ENCODE data around the gene AXL.

AXL gene

DNA sequence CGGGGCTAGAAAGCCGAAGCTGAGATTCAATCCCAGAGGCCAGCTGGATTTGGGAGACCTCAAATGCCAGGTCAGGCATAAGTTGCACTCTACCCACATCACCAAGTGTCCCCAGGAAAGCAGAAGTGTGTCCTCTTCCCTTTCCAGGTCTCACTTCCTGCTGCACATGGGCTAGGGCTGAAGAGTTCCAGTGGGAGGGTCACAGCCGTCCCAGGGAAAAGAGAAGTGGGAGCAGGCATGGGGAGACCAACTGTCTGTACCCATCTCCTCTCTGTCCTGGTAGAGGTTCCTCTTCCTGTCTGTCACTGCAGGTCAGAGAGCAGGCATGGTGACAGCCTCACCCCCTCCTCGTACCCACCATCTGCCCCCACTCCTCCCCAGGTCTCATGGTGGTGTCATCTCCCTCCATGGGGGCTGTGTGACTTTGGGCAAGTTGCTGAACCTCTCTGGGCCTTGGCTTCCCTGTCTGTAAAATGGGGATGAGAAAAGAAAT lies 14.8 kb downstream of the AXL start:
- DNase-seq (ENCODE audit: extremely low read depth in 1 of 2, low read depth in 1 of 2) = no peak

- no peak for DNase-seq (ENCODE audit: extremely low read depth in 1 of 2, low read depth in 1 of 2)
Observed at GRCh38 chr19:41234512-41235168, 15.6 kb downstream of the AXL start.

- no peak for DNase-seq (ENCODE audit: extremely low read depth in 1 of 2, low read depth in 1 of 2)
Observed at GRCh38 chr19:41235480-41235879, 16.5 kb downstream of the AXL start.

DNA sequence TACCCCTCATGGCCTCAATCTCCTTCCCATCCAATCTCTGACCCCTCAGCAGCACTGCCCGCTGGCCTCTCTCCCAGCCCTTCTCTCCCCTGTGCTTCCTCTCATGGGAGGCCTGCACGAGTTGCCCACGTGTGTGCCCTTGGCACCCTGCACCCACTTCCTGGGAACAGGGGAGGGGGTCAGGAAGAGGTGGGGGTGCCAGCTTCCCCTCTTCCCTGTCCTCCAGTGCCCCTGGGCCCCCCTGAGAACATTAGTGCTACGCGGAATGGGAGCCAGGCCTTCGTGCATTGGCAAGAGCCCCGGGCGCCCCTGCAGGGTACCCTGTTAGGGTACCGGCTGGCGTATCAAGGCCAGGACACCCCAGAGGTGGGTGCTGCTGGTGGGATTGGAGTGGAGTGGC lies 19.2 kb downstream of the AXL start:
- no peak for DNase-seq (ENCODE audit: extremely low read depth in 1 of 2, low read depth in 1 of 2)

DNA sequence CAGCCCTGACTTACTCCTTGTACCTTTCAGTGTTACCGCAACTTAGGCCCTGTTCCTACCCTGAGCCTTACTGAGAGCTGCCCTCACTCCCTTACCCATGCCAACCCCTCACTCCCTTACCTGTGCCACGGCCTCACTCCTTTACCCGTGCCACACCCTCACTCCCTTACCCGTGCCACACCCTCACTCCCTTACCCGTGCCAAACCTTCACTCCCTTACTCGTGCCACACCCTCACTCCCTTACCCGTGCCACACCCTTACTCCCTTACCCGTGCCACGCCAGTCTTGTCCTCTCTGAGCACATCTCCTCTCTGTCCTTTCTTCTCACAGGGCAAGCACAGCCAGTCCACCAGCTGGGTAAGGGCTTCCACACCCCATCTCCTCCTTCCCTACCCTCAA lies 20.3 kb downstream of the AXL start:
- DNase-seq (ENCODE audit: extremely low read depth in 1 of 2, low read depth in 1 of 2) = no peak

GRCh38 chr19:41239961-41240574 lies 21.0 kb downstream of the AXL start:
- DNase-seq (ENCODE audit: extremely low read depth in 1 of 2, low read depth in 1 of 2) = no peak

DNA sequence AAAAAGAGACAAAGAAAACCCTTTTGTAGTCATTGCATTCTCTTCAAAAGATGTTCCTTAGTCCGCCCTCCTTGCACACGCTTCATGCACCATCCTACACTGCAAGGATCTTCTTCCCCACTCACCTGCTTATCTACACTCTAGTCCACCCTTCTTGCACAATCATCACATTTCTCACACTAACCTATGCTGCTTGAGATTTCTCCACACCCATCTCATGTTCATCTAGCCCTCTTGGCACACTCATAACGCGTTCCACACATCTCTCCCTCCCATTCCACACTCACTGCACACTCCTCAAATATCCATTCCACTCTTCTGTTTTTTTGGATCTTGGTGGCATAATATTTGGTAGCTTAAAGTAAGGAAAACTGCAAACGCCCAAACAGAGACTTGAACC lies 22.8 kb downstream of the AXL start:
- DNase-seq (ENCODE audit: extremely low read depth in 1 of 2, low read depth in 1 of 2) = no peak

DNA sequence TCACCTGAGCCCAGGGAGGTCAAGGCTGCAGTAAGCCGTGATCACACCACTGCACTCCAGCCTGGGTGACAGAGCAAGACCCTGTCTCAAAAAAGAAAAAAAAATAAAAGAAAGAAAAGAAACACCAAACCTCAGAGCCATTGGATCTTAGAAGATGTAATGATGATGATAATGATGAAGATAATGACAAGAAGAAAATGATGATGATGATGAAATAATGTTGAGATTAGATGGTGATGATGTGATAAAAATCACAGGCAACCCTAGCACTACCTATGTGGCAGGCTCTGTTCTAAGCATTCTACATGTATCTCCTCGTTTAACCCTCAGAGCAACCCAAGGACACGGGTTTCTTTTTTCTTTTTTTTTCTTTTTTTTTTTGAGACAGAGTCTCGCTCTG lies 25.1 kb downstream of the AXL start:
- DNase-seq (ENCODE audit: extremely low read depth in 1 of 2, low read depth in 1 of 2) = no peak

GRCh38 chr19:41245843-41246242 lies 26.8 kb downstream of the AXL start:
- no peak for DNase-seq (ENCODE audit: extremely low read depth in 1 of 2, low read depth in 1 of 2)

DNA sequence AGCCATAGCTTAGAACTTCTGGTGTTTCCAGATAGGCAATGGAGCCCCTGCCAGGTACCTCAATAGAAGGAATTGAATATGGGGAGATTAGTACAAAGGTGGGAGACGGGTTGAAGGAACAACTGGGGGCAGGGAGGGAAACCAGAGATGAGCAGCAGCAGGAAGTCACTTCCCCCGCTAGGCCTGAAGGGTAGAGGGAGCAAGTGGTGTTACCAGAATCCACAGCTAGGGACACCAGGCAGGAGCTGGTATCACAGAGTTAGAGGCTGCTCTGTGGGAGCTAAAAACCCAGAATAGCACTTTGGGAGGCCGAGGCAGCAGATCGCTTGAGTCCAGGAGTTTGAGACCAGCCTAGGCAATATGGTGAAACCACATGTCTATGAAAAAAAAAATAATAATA lies 29.9 kb downstream of the AXL start:
- no peak for DNase-seq (ENCODE audit: extremely low read depth in 1 of 2, low read depth in 1 of 2)

DNA sequence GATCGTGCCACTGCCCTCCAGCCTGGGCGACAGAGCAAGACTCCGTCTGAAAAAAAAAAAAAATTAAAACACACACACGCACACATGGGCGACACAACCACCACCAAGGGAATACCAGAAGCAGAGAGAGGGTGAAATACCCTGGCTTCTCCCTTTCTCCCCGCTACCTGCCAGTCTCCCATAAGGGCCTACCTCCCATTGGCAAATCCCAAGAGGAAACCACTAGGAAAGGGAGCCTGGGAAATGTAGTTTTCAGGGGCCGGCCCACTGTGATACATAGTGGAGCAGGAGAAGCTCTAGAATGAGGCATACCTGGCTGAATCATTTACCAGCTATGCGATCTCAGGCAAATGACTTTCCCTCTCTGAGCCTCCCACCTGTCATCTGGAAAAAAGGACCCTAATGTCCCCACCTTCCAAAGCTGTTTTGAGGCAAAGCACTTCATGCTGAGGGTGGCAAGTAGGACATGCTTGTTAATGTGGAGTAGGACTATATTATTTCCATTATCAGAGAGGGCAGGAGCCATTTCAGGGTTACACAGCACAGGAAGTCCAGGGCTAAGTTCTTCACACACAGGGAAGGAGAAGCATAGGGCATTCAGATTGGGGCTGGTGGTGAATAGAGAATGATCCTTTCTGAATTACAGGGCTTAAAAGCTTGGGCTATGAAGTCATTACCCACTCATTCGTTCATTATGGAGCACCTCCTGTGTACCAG lies 30.8 kb downstream of the AXL start:
- no peak for DNase-seq (ENCODE audit: extremely low read depth in 1 of 2, low read depth in 1 of 2)

DNA sequence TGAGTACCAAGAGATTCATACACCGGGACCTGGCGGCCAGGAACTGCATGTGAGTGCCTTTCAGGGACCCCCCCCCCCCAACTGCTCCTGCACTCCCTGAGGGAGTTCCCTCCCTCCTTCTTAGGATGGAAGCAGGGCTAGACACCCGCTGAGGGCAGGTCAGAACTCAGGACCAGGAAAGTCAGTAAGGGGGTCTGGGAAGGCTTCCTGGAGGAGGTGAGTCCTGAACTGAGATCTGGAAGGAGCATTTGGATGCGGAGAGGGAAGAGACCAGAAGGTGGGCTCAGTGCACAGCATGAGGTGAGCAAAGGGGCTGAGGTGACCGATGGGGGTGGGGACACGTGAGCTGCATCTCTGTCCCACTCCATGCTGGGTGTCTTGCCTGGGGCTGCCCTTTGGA lies 34.6 kb downstream of the AXL start:
- DNase-seq (ENCODE audit: extremely low read depth in 1 of 2, low read depth in 1 of 2) = no peak

GRCh38 chr19:41255171-41255570 lies 36.1 kb downstream of the AXL start:
- DNase-seq (ENCODE audit: extremely low read depth in 1 of 2, low read depth in 1 of 2) = no peak

DNA sequence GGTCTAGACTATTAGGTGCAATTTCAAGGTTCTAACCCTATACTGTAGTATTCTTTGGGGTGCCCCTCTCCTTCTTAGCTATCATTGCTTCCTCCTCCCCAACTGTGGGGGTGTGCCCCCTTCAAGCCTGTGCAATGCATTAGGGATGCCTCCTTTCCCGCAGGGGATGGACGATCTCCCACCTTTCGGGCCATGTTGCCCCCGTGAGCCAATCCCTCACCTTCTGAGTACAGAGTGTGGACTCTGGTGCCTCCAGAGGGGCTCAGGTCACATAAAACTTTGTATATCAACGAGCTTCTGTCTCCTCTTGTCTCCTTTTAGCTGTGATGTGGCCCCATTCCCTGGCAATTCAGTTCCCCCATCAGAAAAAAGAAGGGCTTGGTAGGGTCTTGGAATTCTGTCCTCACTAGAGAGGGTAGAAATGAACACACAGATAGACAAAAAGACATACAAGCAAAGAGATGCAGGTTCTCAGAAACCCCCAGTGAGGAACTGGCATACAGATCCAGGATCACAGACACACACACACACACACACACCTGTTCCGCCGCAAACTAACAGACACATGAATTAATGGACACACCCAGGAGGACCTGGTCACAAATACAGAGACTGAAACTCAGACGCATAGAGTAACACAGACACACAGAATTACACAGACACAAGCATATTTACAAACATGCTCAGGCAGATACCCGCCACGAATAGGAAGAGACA lies 42.6 kb downstream of the AXL start:
- no peak for DNase-seq (ENCODE audit: extremely low read depth in 1 of 2, low read depth in 1 of 2)

DNA sequence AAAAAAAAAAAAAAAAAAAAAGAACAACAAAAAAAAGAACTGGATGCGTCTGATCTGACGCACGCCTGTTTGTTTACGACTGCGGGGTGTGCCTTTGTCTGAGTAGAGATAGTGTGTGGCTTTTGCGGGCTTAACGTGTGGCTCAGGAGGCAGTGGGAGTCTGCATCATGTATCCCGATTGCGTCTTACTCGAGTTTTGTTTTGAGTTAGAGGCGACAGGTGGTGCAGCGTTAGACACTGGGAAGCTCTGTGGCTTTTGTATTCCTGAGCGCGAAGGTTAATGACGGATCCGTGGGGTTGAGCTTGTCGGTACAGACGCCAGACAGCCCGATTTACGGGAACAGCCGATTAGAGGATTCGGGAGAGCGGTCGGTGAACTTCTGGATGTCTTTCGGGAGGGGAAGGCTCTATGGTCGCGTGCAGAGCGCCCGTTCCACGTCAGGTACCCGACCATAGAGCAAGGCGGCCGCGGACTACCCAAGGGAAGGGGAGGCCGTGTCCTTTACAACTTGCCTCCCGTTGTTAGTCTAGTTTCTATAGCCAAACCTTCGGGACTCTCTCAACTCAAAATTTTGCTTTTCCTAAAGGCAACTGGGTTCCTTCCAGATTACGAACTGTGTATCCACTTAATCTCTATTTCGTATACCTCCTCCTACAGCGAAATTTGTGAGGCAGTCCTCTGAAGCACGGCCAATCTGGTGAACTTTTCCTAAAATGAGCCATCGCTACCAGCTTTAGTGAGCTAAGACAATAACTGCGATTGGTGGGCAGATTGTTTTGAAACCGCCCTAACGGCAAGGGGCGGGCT lies 44.2 kb downstream of the AXL start:
- DNase-seq (ENCODE audit: extremely low read depth in 1 of 2, low read depth in 1 of 2) = peak; percentile 52 to 88

DNA sequence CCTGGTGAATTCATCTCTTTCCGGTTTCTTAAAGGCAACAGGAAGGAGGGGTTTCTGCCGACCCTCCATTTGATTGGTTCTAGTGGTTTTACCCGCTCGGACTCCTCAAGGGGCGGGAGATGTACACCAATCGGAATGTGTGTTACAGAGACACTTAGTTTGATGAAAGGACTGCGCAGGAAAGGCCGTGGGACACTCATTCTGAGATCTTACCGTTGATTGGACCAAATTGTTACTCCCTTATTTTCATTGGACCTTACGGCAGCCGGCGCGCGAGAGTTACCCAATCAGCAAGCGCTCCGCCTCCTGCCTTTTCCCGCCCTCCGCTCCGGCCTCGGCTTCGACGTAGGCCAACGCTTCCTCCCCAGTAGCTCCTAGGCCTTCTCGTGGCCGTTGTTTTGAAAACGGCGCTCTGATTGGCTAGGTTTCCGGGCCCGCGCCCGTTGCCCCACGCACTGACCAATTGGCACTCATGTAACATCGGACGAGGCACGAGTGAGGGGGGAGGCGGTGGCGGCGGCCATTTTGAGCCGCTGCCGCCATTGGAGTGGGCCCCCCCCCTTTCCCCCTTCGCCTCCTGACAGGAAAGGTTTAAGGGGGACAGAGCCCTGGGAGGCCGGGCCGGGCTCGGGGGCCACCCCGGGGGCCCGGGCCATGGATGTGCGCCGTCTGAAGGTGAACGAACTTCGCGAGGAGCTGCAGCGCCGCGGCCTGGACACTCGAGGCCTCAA lies 45.0 kb downstream of the AXL start, which contains the start of gene HNRNPUL1:
HNRNPUL1 (plus strand) TSS at position 523 of the 731 bp plus-strand sequence; CDS start at position 655, 132 bp downstream.
- peak; percentile 95 to 96 for DNase-seq (ENCODE audit: extremely low read depth in 1 of 2, low read depth in 1 of 2)

- peak; percentile 38 to 62 for DNase-seq (ENCODE audit: extremely low read depth in 1 of 2, low read depth in 1 of 2)
Observed at GRCh38 chr19:41264581-41265394, 45.8 kb downstream of the AXL start.

GRCh38 chr19:41265395-41266153 lies 46.6 kb downstream of the AXL start:
- DNase-seq (ENCODE audit: extremely low read depth in 1 of 2, low read depth in 1 of 2) = no peak

All from stimulated activated CD8-positive, alpha-beta memory T cell treated with anti-CD3 and anti-CD28 coated beads, Interleukin-7, amount 100 ng/mL, for 48 hours (primary cell).